ENCODE results near the gene LYSMD4. TPM values are rescaled to one million over a fixed set of nuclear protein-coding genes. Genes with fewer than 3 reads are reported as not detected.

LYSMD4 gene
- total and polyA plus RNA-seq, 2 of the 8 experiments (the other 6 are each of a cell fraction or from before 2014, with no cell fraction given) = 7.5 to 17.5 TPM

GRCh38 chr15:99726333-99726732 lies 6.9 kb downstream of the LYSMD4 start:
- DNase-seq (ENCODE audit: low read depth in 1 of 2, low spot score in 2 of 2) (no peak), FAIRE-seq (no peak)
- Histone ChIP-seq H4K20me1 (replicated peaks in 1 of 2; ENCODE audit: control insufficient read depth in 1 of 2, insufficient read depth in 2 of 2, low read length in 2 of 2) (peaks cover 0 to 5% of the 10 kb centered on the region in 2 experiments), H3K4me2 (ENCODE audit: insufficient read depth in 1 of 2, low read depth in 2 of 2, low read length in 2 of 2) (no peak overlapping the region), H4K8ac (ENCODE audit: extremely low read depth, insufficient read depth, low read length) (no peak overlapping the region; the same call in 1 of the 2 replicates), H2AK5ac (ENCODE audit: low read depth, low read length) (no peak overlapping the region), H3K79me1 (ENCODE audit: low read depth, low read length) (0 out of 2 replicates have a peak, but pooled peaks cover 2% of the 10 kb centered on the region), H2BK5ac (ENCODE audit: low read depth, low read length) (no peak overlapping the region), H2BK12ac (ENCODE audit: low read depth, low read length) (no peak overlapping the region), H3K27me3 (replicated peaks in 1 of 4; ENCODE audit: control insufficient read depth in 3 of 4, extremely low read depth in 1 of 4, insufficient read depth in 3 of 4, low read length in 3 of 4) (no peaks in the 10 kb centered on the region), H2BK15ac (ENCODE audit: low read length) (no peak overlapping the region), H3K4me1 (replicated peaks in 1 of 4; ENCODE audit: control insufficient read depth in 3 of 4, insufficient read depth in 4 of 4, low read length in 3 of 4) (peaks cover 0 to 15% (median 3%) of the 10 kb centered on the region in 4 experiments; a peak in 3 of 7 replicates), H3K56ac (replicated peaks; ENCODE audit: insufficient read length, low read depth, low read length) (no peak overlapping the region), H3K14ac (ENCODE audit: insufficient read length) (no peak overlapping the region), H3K79me2 (ENCODE audit: control insufficient read depth in 1 of 2, insufficient read depth in 2 of 2, low read length in 2 of 2) (no peaks in the 10 kb centered on the region), H4K91ac (replicated peaks; ENCODE audit: insufficient read length, low read length) (no peak overlapping the region), H3K18ac (ENCODE audit: extremely low read depth, low read length) (no peak overlapping the region), H3K23ac (ENCODE audit: insufficient read length) (no peak overlapping the region), H2AFZ (ENCODE audit: low read length) (no peak overlapping the region), H3K23me2 (ENCODE audit: low read depth, low read length) (no peaks in the 10 kb centered on the region), H2BK20ac (ENCODE audit: low read length) (no peak overlapping the region), H3K4me3 (ENCODE audit: extremely low read depth in 1 of 4, insufficient read depth in 2 of 4, low read depth in 3 of 4, low read length in 4 of 4) (no peak overlapping the region), H3K4ac (replicated peaks; ENCODE audit: insufficient read length, low read depth, low read length) (no peak overlapping the region), H4K5ac (ENCODE audit: insufficient read length, low read depth, low read length) (no peak overlapping the region), H3K9me3 (ENCODE audit: insufficient read depth in 2 of 2, low read depth in 1 of 2, low read length in 1 of 2) (peaks cover 4 to 12% of the 10 kb centered on the region in 2 experiments; a peak in 3 of 4 replicates), H3K9ac (replicated peaks in 1 of 4; ENCODE audit: extremely low read depth in 1 of 4, low read depth in 3 of 4, low read length in 3 of 4) (no peak overlapping the region), H3K27ac (ENCODE audit: low read depth, low read length) (no peak overlapping the region), H2BK120ac (replicated peaks; ENCODE audit: low read depth, low read length) (no peak overlapping the region), H3K36me3 (ENCODE audit: control insufficient read depth in 2 of 4, insufficient read depth in 4 of 4, low read length in 3 of 4) (peaks cover 4 to 9% (median 5%) of the 10 kb centered on the region in 4 experiments; a peak in 7 of 8 replicates)
- CTCF ChIA-PET (ENCODE audit: partially characterized antibody) = interaction anchor here (0.6 to 1.6 kb wide), 3 partner anchors 8 to 398 kb away, joined by 3 to 4 read pairs (median 3); no protein-coding TSS in a partner anchor
- POLR2A ChIA-PET (ENCODE audit: partially characterized antibody) = interaction anchor here (0.8 kb wide), 1 partner anchor 9 kb away, joined by 3 read pairs; no protein-coding TSS in a partner anchor
- WGBS, 2 experiments (ENCODE audit: extremely low coverage in 1 of 2, insufficient coverage in 1 of 2, insufficient read length in 1 of 2, insufficient replicate concordance in 2 of 2, low coverage in 1 of 2, low lambda C conversion rate in 2 of 2, missing lambda C conversion rate in 1 of 2) = 73% methylated on average over 4 of the region's 7 CpGs; no CpG with 5 or more reads in 1 of the 2 experiments
- TF ChIP-seq BRCA1 (IDR thresholded peaks at IDR 0.05; ENCODE audit: low read depth, low read length) (no peak), YY1 (IDR thresholded peaks at IDR 0.05; ENCODE audit: low read depth, low read length) (no peak), SP4 (IDR thresholded peaks at IDR 0.05; ENCODE audit: low read length) (no peak), SRF (IDR thresholded peaks at IDR 0.05; ENCODE audit: low read depth, low read length) (no peak), SP2 (IDR thresholded peaks at IDR 0.05; ENCODE audit: low read length) (no peak)

Data from H1 (cell line).